Stimulated activated CD4-positive, alpha-beta T cell treated with anti-CD3 and anti-CD28 coated beads, Interleukin-1b, Interleukin-23, amount 100 ng/mL, for 4 hours (primary cell): ENCODE results near the gene MICAL2.

Experiments
- DNase-seq, 2 donors: peaks; one replicate each; pipeline ENCODE4 v3.0.0-alpha.2; 2020; ENCODE audit warnings: low read depth in 2 of 2

MICAL2 gene

DNA sequence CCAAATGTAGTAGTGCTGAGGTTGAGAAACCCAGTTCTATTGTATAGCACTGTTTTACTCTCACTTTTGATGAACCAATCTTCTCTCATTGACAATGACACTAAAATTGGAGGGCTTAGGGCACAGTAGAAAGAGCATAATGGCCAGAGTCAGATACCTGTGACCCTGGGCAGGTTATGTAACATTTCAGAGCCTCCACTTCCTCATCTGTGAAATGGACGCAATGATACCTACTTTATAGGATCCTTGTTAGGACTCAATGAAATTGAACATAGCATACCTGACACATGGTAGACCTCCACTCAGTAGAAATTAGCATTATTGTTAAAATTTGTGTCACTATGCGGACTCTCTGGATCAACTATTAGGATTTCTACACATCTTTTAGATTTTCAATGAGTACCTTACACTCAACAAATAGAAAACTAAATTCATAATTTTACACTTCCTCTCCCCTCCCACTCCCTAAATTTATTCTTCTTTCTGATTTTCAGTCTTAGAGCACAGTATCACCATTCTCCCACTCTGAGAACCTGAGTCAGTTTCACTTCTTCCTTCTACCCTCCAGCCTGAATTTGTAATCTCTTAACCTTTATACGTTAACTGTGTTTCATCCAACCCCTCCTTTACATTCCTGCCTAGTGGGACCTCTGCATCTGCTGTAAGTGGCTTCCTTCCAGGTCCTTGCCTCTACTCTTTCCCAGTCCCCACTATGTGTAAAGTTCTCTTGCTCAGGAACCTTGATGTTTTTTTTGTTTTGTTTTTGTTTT, 78.3 kb downstream of the MICAL2 start:
- no peak for DNase-seq

DNA sequence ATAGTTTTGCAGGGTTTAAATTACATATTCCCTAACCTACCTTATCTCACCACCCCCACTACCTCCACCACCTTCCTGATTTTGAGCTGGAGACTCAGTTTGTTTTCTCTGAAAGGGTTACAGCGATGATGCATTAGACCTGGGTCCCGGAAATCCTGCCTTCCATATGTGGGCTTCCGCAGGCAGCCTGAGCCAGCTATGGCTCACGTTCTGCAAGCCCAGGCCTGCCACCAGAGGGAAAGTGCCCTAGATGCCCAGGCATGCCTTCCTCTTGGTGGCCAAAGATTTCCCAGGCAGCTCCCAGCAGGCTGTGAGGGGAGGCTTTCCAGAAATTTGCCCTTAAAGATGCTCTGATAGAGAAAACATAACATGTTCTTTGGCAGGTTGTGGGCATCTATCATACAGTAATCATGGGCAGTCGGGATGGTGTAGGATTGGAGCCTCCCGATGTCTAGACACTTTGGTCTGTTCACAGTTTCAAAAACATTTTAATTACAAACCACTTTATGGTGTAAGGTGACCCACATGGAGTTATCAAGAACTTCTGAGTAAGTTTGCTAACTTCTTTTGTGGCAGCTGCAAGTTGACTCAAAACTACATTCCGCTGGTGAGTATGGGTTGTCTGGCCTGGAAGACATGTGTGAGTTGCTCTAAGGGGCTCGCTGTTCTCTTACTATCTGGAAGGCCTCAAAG, 79.3 kb downstream of the MICAL2 start:
- no peak for DNase-seq

DNA sequence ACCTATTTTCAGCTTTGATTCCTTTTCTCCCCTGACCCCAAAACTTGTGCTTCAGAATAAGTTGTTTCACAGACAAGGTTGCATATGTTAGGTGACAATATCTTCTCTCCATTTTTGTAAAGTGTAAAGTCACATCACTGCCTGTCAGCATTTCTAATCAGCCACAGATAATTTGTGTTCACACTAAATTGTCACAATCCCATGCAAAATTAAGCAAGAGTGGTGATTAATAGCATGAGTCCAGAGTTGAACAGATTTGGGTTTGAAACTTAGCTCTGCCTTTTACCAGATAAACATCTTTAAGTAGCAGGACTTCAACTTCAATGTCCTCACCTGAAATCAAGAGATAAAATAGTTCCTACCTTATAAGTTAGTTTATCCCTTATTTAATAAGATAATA, 80.1 kb downstream of the MICAL2 start:
- no peak for DNase-seq

DNA sequence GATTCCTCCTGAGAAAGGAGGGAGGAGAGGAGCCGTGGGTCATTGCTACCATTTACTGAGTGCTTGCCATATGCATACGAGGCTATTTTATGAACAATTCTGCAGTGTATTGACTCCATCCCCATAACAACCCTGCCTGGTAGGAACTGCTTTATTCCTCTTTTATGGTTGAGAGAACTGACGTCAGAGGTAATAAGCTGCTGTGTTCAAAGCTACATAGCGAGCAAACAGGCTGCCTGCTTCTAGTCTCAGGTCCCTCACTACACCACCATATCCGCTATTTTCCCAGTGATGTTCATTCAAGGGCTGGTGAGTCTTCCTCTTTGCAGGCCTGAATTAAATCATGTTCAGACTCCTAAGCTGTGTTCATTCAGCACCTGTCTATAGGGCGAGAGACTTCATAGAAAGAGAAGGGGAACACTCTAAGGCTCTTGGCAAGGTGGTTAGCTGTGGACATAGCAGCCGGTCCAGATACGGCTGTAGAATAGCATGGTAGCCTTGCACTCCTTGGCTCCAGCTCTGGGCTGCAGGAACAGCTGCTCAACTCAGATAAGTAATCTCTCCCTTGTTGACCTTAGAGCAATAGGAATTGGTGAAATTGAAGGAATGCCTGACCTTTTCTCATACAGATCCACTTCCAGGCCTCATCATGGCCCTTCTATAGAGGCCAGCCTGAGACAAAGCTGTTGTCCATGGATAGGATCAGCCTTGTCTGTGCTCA, 82.6 kb downstream of the MICAL2 start:
- DNase-seq: no peak

DNA sequence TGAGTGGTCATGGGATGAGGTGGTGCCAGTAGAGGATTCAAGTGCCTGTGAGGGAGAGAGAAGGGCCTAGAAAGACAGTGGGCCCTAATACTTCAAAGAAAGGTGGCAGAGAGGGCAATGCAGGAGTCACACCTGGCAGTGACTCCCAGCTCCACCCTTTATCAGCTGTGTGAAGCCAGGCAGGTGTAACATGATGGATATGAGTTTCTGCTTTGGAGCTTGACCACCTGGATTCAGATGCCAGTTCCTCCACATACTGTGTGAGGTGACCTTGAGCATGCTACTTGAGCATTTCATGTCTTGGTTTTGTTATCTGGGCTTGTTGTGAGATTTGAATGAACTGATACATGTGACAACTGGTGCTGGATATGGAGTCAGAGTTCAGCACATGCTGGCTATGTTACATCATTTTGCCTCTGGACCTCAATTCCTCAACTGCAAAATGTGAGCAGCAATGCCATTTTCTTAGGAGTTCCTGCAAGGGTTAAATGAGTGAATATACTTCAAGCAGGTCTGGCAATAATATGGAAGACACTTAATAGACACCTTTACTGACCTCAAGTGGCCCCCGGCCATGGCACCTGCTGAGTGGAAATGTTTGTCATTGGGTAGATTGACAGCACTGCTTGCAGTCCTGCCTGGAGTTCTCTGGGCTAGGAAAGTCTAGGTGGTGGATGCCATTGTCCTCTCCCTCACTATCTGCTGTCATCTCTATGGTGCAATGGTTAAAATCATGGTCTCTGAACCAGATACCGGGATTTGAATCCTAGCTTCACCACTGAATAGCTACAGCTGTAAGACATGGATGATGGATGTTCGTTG, 83.3 kb downstream of the MICAL2 start:
- no peak for DNase-seq

DNA sequence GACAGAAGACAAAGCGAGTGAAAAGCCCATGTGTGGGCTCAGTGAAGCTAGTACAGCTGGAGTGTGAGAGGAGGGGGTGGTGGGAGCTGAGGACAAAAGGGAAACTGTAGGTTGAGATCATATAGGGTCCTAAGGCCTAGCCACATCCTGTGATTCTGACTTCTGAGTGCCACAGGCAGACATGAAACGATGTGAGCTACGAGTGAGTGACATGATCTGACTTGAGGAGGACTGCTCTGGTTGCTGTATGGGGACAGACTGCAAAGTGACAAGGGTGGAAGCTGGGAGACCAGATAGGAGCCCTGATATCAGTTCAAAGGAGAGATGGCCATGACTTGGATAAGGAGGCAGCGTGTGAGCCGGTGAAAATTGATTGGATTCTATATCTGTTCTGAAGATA, 85.4 kb downstream of the MICAL2 start:
- DNase-seq: peak in 1 of 2 donors; percentile 34

DNA sequence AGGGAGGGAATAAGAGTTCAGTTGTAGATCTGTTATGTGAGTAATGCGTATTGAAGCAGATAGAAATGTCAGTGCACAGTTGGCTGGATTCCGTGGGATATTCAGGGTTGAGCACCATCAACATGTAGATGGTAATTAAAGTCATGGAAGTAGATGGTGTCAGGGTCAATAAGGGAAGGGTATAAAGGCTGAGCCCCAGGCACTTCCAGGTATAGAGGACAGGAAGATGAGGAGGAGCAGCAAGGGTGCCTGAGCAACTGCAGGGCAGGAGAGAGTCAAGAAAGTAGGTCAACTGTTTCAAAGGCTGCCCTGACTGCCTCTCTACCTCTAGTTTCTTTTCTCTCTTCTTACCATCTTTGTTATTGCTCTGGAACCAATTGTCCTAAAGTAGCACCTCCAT, 85.9 kb downstream of the MICAL2 start:
- DNase-seq: no peak

DNA sequence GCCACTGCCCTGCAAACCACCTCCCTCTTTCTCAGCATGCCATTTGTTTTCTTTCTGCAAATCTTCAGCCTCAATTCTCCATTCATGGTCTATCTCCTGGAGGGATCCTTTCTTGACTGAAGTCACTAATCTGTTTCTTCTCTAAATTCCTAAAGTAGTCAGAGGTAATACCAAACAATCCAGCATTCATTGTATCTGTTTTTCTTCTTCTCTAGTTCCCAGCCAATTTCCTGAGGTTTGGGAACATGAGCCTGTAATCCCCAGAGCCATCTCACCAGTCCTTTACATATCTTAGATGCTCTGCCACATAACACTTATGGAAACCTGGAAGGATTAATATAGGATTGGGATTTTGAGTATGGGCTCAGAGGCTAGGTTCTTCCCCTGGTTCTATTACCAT, 86.5 kb downstream of the MICAL2 start:
- DNase-seq: no peak

DNA sequence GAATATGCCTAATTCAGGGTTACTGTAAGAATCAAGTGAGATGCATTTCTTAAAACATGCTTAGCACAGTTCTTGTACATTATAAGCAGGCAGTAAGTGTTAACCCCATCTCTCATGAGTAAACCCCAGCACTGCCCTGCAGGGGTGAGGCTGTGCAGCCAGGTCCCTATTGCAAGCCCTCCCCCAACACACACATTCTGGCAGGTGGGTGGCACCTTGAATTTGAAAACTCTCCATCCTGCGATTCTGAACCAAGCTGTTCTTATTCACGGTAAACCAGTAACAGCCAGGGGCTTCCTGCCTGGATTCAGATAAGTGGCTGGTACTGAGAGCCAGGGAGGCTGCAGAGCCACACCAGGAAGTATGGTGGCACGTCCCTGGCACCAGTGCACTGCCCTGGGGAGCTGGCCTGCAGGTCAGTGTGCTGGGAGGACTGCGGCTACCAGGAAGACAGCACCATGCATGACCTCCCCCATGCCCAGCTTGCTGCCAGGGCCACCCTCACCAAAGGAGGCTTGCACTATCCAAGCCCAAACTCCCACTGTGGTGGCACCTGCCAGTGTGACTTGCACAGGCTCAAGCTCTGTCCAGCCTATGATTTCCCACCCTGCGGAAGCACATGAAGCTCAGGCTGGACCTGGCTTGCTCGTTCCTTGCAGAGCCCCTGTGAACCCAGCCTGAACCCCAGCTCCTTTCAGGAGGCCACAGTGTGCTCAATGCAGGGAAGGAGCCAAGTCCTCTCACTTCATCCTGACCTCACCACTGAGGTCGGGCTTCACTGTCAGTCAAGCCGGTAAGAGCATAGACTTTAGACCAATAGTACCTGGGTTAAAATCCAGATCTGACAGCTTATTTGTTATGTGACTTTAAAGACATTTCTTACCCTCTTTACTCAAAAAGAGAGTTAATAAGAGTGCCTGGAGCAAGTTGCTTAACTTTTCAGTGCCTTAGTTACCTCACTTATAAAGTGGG, 88.1 kb downstream of the MICAL2 start:
- DNase-seq: no peak

DNA sequence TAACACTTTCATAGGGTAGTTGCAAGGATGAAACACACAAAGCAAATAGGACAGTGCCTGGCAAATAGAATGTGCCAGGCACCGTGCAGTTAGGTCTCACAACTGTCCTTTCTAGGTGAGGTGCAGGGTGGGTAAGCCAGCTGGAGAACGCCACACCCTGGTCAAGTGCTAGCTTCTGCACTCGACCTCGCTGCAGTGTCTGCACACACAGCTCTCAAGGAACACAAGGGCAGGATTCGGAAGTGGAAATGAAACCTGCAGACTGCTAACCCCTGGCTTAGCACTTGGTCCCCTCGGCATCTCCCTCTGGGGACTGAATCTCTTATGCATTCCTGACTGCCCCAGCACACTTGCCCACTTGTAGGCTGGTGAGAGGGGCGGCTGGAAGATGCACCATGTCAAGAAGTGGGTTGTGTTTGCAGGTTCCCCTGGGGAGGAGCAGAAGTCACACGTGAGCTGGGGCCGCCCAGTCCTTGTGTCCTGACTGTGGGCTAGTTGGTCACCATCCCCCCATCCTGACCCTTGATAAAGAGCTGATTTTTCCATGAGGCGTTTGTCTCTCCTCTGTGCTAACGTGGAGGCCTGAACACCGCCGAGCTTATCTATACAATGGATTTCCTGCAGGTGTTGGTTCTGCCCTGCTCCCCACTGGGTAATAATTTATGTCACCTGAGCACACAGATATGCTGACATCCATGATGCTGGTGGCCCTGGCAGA, 89.0 kb downstream of the MICAL2 start:
- DNase-seq: no peak

DNA sequence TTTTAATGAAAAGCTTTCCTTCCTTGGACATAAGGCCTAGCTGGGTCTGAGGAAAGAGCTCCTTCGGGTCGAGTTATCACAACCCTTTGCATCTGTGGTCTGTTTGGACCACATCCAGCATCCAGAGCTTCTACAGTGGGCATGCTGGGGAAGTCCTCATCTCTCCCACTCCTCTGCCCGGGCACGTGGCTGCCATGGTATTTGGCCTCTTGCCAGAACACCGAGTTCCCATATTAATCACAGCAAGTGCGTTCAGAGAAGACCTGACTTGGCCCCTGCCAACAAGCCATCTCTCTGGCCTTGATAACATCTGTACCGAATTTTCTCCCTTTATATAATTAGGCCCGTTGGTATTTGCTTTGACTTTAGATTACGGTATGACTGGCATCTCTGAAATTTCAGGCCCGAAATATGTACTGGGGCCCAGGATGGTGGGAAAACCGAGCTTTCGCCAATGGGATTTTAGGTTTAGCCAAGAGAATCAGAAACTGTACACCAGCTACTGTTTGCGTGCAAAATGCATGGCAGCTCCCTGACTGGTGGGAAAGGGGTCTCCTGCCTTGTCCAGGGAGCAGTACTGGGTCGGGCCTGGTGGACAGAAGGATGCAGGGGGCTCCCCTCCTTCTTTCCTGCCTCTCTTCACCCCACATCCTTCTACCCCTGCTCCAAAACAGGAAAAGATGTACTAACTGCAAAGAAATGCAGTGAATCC, 90.0 kb downstream of the MICAL2 start:
- DNase-seq: no peak

DNA sequence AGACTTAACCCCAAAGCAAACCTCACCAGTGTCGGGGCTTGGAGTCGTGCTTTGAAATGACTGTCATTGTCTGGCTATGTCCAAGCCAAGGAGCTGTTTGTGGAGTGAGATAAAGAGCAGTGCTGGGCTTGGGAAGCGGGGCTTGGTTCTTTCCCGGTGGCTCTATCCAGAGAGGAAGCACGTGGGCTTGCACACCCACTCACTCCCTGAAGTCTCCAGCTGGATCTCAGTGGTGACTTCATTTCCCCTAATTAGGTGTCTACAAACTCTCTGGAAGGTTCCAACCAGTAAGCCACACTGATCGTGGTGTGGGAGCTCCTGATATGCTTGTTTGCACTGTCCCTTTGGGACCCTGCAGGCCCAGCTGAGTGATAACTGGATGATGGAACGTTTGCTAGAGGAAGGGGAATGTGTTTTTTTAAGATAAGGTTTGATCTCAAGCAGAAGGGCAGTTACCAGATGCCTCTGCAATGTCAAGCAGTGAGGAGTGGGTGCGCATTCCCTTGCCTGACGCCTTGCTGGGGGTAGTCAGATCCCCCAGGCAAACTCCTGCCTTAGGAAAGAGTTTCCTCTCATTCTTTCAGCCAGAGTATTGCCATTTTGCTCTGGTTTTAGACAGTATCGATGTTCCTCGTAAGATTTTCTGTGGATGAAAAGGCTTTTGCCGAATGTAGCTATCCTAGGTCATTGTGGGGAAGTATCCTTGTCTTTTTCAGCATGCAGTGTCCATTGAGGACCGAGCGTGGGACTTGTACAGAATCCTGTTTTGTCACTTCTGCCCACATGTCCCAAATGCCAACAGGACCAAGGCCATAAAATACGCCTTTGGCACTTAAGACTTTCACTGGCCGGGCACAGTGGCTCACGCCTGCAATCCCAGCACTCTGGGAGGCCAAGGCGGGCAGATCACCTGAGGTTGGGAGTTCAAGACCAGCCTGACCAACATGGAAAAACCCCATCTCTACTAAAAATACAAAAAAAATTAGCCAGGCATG, 90.9 kb downstream of the MICAL2 start:
- DNase-seq: no peak

DNA sequence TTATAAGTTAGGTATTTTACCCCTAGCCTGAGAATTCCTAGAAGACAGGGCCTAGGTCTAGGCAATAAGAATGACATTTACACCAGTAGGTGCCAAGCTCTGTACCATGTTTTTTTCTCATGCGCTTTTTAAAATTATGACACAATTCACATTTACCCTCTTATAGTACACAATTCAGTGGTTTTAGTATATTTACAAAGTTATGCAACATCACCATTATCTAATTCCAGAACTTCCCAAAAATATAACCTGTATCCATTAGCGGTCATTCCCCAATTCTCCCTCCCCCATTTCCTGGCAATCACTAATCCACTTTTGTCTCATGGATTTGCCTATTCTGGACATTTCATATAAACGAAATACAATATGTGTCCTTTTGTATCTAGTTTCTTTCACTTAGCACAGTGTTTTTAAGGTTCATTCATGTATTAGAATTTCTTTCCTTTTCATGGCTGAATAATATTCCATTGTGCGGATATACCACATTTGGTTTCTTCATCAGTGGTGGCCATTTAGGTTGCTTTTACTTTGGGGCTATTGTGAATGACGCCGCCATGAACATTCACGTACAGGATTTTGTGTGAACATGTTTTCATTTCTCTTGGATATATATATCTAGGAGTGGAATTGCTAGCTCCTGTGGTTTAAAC, 92.4 kb downstream of the MICAL2 start:
- DNase-seq: no peak

DNA sequence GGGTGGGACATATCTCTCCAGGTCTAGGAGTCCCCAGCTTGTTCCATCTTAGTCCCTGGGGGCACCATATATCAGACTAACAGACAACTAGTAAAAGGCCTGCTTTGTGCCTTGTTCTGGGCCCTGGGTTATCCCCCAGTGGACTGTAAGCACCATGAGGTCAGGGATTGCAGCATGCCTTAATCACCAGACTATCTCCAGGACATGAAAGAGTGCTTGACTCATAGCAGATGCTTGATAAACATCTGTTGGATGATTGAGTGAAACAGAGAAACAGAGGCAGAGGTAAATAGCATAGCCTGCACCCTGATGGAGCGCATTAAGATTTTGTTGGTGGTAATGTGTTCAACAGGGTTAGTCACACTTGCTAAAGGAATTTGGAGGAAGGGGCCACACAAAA, 94.1 kb downstream of the MICAL2 start:
- DNase-seq: no peak

DNA sequence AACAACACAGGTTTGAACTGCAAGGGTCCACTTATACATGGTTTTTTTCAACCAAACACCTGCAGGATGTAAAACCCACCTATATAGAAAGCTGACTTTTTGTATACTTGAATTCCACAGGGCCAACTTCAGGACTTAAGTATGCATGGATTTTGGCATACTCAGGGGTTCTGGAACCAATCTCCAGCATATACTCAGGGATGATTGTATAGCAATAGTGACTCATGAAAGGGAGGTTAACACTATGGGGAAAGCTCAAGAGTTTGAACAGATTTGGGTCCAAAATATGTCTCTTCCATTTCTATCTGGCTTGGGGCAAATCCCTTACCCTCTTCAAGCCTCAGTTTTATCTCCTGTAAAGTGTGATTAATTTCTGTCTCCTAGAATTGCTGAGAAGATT, 94.9 kb downstream of the MICAL2 start:
- DNase-seq: no peak

DNA sequence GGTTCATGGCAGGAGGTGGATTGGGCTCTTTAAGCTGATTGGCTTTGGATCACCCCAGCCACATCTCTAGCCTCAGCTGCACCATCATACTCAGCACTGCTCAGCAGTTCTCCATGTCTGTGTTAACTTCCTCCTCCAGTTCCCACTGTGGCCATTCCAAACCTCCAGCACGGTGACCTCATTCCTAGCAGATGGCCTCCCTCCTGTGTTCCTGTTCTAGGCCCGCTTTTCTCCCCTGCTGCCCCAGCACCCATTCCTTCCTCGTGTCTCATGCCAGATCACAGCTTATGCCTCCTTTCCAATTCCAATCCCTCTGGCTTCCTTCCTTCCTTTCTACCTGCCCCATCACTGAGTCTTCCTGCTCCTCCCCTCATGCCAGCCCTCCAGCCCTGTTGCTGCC, 96.1 kb downstream of the MICAL2 start:
- no peak for DNase-seq

DNA sequence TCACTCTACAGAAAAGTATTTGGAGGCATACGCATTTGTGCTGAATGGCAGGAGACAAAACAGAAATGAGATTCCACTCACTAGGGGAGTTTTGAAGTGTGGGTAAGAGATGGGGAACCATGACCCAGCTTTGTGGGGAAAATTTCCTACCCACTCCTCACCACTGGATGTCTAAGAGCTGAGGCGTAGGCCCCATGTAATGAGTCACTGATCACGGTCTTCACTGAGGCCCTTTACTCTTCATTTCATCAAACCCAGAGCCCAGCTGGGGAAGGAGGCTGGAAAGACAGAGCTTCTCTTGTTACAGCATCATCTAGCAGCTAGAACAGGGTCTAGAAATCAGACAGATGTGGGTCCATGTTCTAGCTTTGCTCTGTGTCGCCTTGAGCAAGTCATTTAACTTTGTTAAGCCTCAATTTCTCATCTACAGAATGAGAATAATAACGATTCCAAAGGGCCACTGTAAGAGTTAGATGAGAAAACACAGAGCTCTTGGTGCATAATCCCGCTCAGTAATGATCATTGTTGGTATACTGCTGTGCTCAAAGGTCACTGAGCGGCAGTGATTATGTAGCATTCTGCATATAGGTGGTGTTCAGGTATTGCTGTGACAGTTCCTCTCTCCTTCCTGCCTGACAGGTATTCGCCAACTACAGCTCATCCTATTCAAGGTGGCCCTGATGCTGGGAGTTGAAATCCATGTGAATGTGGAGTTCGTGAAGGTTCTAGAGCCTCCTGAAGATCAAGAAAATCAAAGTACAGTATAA, 97.2 kb downstream of the MICAL2 start:
- no peak for DNase-seq
